CD4-positive, alpha-beta T cell treated with Interleukin-1 beta for 1 hour (primary cell): ENCODE results near the gene KLHL3.
A peak's percentile ranks its signal among the peaks of the same experiment; 100 is the strongest.

ENCODE experiments used
- DNase-seq, 2 donors: peaks; one replicate each; pipeline ENCODE4 v3.0.0-alpha.2; 2020 to 2022

Gene KLHL3

DNA sequence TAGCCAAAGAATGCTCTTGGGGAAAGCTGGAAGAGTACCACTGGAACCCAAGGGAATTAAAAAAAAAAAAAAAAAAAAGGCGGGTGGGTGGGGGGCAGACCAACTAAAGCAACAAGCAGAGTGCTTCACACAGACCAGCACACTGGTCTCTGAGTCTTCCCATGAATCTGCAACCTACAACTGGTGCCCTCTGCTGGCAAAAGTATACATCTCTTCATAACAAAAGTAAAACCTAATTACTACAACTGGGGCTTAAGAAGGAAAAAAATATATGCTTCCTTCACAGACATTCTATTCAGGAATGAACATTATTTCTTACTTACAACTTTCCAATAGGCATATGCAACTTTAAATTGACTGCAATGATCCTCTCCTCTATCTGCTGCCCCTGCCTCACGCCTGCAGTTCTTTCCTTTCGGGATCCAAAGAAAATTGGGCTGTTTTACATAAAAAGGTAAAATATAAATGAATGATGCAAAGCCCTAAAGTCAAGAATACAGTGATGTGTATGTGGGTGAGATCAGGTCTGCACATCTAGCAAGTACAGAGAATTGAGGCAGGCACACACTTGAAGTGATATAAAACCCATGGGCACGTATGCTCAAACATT is 7.2 kb upstream of the KLHL3 start:
- peak; percentile 58 to 78 for DNase-seq

DNA sequence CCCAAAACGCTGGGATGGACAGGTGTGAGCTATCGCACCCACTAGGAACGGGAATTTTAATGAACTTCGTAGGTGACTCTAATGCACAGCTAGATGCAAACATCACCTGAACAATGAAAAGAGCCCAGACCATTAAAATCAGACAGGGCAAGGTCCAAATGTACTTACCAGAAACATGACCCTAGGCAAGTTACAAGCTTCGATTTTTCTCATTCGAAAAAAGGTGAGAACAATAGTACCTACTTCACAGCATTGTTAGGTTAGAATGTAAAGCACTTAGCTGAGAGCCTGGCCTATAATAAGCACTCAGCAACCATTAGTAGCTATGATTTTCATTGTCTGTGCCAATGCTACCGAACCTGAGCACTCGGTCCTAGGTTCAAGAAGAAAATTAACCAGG is 5.8 kb upstream of the KLHL3 start:
- DNase-seq = no peak

DNA sequence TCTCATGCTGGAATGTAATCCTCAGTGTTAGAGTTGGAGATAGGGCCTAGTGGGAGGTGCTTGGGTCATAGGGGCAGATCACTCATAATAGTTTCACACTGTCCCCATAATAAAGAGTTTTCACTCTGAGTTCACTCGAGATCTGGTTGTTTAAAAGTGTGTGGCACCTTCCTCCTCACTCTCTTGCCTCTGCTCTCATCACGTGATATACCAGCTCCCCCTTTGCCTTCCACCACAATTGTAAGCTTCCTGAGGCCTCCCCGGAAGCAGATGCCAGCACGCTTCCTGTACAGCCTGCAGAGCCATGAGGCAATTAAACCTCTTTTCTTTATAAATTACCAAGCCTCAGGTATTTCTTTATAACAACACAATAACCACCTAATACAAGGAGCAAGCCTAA is 3.8 kb upstream of the KLHL3 start:
- DNase-seq = no peak

DNA sequence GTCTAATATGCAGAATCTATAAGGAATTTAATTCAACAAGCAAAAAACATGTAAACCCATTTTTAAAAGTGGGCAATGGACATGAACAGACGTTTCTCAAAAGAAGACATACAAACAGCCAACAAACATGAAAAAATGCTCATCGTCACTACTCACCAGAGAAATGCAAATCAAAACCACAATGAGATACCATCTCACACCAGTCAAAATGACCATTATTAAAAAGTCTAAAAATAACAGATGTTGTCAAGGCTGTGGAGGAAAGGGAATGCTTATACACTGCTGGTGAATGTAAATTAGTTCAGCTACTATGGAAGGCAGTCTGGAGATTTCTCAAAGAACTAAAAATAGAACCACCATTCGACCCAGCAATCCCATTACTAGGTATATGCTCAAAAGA is 3.1 kb upstream of the KLHL3 start:
- DNase-seq = no peak

DNA sequence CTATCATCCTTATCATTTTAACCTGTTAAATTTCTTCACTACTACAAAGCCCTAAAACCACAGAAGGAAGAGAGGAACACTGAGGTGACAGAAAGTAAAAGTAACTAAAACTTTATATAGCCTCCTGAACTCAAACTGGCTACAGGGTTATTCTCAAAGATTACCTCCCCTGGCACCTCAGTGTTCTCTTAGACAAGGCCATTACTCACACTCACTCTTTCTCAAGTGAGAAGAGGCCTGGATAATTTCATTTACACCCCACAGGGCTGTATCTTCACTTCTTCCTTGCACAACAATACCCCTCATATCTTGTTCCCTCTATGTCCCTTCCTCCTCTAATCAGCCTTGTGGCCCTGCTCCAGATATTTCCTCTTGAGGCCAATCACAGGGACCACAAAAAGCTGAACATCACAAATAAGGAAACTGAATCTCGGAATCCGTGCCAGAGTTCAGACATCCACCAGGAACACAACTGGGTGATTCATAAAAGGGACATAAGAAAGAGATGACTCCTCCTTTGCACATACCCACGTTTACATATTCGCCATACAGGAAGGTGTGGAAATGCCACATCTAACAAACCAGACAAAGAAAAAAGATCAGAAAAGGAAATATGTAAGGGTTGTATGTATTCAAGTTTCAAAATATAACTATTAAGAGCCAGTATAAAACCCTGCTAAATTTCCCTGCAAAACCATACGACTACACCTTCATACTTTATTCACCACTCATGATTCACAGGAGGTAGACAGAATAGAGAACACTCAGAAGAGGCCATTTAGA is 1.7 kb upstream of the KLHL3 start:
- peak in 1 of 2 donors; percentile 0 for DNase-seq

DNA sequence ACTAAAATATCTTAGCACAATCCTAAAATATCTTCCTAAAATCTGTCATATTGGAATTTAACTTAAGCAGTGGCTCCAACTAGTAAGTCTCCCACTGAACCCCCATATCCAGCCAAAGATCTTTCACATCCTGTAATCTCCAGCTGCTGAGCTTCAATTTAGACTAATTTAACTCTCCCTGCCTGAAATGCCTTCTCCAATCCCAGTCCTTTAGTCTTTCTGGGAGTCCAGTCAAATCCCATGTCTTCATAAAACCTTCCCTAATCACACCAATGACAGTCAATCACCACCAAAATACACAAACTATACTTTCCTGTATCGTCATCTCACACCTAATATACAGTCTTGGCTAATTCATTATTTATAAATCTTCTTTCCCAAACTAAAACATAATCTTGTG is 607 bp upstream of the KLHL3 start:
- DNase-seq = no peak

DNA sequence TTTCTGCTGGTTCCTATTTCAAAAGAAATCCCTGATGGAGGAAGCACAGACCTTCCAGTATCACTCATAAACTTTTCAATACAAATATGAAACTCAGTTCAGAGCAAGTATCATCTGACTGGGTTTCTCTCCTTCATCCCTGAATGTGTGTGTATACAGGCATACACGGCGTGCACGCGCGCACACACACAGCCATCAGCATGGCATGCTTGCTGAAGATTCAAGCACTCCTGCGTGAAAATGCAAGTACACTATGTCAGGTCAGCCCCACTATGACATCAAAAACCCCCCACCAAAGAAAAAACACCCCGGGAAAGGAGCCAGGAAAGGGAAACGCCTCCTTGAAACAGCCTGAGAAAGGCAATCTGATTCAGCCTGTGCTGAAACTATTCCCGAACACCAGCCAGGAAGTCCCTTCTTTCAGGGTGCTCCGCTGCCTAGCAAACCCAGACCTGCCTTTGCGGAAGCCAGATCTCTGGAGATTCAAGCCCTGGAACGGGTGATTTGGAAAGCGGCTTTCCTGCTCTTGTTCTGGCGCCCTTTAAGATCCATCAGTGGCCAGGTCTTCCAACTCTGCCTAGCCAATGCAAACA is 831 bp downstream of the KLHL3 start:
- peak in 1 of 2 donors; percentile 1 for DNase-seq

DNA sequence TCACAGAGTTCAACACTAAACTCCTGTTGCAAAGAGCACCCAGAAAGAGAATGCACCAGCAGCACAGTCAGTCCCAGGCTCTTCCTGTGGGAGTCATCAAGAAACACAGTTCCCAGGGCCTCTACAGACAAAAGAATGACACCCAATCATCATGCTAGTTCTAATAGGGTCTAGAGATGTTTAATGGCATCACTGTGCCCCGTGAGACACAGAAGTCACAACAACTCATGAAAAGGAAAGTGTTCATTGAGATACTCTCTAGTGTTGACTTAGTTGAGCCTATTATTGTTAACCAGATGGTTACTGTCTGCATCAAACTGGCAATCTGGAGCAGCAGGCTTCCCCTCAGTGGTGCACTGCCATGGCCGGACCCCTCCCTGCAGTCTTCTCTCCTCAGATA is 1.6 kb downstream of the KLHL3 start:
- DNase-seq = no peak

DNA sequence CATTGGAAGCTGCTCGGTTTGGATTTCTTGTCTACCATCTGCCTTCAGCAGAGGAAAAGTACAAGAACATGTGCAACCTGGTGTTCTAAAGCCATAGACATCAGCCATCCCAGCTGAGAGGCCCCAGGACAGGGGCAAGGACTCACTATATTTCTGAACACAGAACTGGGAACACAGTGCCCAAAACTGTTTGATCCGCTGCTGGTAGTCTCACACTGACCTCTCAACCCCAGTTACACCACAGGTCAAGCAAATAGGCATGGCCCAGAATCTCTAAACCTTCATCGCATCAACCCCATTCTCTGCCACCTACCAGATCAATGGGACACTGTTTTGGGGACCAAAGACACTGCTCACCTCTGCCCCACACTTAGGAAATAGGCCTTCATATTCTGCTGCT is 2.0 kb downstream of the KLHL3 start:
- no peak for DNase-seq

DNA sequence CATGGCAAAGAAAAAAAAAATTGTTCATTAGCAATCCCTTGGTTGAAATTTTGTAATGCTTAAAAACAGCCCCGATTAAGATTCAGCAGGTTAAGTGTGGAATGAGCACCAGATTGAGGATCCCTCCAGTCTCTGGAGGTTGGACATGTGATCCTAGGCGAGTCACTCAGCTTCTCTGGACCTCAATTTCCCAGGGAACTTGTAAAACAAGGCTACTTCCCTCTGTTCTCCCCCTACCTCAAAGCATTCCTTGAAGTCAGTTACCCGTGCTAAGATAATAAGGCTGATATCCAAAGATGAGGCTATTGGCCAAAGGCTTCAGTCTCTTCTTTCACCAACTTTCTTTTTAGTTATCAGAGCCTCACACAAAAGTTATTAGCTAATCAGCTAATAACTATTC is 2.9 kb downstream of the KLHL3 start:
- DNase-seq = no peak

DNA sequence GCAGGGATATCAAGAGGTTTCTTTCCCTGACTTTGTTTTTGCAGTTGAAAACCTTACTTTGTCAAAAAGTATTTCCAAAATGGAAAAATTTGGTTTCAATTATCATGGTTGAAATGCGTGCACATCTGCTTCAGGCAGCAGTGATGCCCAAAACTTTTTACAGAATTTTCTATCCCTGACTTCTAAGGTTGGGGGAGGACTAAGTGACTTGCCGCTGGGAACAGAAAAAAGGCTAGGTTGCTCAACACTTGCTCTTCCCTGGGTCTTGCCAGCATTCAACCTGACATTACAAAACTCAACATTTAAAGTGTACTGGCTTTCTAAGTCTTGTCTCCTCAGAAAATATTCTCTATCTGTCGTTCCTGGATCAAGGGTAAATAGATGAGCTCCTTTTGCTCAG is 4.7 kb downstream of the KLHL3 start:
- DNase-seq = no peak

DNA sequence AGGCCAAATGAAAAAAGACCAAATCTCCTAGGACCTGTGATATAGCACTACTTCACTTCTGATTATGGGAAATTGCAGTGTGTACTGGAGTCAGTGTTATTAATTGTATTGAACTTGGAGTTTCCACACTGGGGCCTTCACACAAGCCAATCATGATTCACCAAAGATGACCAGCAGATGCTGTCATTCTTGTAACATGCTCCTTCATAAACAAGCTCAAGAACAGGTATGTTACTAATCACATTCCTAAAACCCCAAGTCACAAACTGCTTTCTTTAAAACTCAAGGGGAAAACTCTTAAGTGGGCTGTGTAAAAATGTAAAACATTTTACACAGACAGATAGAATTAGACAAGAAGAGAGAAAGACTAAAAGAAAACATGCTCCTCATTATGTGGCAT is 5.6 kb downstream of the KLHL3 start:
- DNase-seq = no peak

DNA sequence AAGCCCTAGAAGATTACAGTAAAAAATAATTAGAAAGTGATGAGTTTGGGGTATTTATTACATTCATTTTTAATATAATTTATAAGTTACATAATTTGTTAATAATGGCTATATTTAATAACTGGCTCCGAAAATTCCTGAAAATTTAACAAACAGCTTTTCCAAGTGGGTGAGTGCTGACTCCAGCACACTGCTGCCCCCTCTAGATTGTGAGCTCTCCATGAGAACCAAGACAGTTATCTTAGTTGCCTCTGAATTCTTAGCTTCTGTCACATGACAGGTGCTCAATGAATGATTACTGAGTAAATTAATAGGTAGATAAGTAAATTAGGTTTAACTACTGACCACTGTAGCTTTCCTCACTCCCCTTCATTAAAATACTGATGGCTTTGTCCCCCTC is 7.8 kb downstream of the KLHL3 start:
- DNase-seq = no peak

DNA sequence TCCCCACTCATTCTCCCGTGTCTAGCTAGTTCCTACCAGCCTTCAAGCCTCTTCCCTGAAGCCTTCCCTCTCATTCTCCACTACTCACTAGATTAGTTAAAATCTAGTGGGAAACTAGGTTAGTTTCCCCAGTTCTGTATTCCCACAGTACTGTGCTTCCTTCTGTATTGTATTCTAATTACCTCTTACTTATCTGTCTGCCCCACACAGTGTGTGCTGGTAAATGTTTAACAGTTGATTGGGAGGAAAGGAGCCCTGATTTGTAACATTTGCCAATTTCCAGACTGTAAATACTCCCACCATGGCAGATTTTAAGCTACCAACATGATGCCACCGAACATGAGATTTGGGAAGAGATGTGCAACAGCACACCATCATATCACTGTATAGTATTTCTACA is 8.3 kb downstream of the KLHL3 start:
- no peak for DNase-seq

DNA sequence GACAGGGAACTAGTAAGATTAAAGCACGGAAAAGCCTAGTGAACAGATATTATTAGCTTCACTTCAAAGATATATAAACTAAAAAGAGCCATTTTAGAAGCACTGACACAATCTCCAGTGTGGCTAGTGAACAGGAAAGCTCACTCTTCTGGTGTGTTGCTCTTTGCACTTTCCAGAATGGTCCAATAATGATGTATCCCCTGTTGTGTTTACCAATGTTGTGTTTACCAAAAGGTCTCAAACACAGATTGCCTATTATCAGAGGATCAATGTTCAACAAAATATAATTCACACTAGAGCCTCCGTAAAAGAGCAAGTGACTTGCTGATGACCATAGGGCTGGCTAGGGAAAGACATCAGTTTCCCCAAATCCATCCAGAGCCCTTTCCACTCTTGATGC is 11.6 kb downstream of the KLHL3 start:
- DNase-seq = no peak

DNA sequence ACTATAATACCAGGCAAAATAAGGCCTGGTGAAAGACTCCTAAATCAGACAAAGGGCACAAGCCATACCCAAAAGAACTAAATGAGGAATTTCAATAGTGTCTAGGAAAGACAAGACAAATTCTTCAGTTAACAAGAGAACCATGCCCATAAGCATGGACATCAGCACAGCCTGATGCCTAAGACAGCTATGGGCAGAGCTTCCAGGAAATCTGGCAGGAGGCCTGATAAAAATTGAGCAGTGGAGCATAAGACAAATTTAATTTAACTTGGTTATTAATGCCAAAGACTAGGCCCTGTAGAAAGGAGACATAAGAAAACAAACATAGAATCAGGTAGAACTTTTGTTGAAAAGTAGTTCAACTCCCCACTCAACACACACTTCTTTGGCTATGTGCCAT is 17.3 kb downstream of the KLHL3 start:
- no peak for DNase-seq

DNA sequence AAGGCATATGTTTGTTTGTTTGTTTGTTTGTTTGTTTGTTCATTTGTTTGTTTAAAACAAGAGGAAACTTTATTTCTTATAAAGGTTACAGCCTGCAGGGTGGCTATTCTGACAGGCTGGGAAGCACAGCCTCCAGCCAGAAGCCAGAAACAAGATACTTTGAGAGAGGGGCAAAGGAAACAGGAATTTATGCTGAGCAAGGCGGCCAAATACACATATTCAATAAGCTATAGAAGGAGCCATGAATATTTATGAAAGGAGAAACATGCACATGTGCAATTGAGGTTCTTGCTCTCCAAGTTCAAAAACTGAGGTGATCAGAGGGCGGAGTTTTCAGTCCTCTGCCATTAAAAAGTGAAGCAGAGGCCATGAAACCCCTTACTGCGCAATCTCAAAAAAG is 19.6 kb downstream of the KLHL3 start:
- DNase-seq = no peak

DNA sequence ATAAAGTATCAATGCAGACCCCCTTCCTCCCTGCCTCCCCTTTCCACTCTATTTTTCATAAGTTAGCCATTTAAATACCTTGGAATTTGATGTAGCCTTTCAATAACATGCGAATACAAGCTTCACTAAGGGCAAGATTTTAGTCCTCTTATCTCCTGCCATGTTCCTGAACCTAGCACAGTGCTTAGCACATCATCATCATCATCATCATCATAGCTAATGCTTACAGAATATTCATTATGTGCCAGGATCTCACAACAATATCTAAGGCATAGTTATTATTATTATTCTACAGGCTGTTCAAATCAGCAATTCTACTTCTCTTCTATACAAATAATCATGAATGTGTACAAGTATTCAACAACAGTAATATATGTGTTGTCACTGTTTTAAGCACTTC is 20.4 kb downstream of the KLHL3 start:
- no peak for DNase-seq

DNA sequence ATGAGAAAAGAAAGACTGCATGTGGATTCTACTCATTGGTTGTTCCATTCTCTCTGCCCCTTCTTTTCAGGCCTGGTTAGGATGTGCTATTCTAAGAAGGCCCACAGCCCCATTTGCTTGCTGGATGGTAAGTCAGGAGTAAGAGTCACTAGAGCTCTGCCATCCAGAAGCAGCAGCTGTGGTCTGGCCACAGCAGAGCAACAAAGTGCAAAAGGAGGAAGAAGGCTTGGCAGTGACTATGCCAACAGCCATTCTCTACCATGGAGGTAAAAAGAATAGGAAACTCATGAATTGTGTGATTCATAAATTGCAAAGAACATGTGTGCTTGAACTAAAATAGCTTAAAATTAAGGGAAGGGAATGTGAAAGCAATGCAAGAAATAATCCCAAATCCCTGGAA is 20.9 kb downstream of the KLHL3 start:
- DNase-seq = no peak

DNA sequence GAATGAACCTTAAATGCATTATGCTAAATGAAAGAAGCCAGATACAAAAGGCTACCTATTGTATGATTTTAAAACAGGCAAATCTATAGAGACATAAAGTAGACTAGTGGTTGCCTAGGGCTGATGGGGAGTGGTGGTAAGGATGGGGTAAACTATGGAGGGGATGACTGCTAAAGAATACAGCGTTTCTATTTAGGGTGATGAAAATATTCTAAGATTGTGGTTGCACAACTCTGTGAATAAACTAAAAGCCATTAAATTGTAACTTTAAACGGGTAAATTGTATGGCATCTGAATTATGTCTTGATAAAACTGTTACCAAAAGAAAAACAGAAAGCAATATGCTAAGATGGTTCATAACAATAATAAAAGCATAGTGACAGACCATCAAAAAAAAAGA is 21.4 kb downstream of the KLHL3 start:
- no peak for DNase-seq

DNA sequence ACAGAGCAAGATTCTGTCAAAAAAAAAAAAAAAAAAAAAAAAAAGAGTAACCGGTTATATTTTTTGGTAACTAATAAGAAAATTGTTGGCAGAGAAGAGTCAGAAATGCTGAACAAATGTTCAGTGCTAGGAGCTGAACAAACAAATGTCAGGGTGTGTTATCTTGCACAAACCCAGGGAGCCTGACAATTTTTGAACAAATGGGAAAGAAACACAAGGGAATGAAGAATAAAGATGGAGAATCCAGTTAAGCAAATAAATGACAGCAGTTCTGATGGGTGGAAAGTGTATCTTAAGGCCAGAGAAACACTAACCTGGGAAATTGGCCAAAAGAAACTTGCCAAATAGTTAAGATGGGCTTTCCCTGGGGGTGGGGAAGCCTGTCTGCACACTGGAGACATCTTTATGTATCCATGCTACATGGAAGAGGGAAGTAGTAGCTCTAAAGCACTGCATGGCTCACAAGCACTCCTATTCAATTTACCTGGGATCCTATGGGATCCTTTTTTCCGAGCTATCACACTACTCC is 23.7 kb downstream of the KLHL3 start:
- no peak for DNase-seq

DNA sequence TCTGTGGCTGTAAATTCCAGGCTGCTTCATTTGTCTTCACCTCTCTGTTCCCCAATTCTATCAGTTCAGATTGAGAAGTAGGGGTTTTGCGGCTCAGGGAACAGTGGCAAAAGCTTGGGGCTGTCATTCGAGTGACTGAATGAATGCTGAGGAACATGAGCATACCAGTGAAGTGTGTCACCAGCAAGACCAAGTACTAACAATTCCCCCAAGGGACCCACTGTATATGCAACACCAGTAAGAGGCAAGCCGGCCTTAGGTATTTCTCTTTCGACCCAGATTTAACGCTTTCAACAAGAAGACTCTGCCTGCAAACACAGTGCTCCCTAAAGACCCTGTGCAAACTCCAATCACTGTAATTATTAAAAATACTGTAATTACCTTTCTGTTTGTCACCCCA is 25.8 kb downstream of the KLHL3 start:
- DNase-seq = no peak

DNA sequence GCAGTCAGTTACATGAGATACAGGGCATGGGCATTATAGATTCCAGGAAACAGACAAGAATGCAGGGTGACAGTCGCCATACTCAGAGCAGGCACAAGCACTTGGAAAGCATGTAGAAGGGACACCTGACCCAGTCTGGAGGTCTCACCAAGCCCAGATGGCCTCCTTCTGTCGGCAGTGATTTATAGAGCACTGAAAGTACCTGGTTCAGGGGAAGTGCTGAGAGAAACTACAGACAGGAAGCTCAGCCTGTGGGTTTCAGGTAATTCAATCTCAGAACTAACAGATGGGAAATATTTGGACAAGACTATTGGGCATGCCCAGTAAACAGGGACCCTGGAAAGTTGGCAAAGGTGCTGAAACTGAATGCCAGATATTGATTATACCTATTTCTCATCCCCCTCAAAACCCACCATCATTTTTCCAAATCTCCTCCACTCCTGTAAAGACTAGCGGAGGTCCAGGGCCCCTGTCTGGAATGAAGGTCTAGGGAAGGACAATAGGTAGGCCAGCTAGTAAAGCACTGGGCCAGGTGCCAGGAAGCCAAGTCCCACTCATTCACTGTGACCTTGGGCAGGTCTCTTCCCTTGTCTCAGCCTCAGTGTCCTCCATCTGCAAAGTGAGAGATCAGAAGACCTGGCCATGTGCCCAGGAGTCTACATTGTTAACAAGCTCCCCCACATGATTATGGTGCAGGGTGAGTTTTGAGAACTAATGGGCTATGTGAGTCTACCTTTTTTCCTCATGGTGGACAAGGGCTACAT is 26.9 kb downstream of the KLHL3 start:
- no peak for DNase-seq

DNA sequence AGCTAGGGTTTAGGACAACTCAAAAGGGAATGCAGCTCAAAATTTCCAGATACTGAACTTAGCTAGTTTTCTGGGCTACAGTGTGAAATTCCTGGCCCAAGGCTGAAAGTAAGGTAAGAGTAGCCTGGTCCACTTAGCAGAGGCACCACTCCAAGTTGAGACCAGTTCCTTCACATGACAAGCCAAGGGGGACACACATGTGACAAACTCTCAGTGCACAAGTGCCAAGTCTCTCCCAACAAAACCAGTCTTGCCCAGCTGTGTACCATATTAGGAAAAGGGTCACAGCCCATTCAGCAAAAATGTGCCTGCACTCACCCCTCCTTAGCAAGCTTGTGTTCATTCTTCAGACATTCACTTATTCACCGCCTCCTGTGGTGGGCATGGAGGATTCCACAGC is 27.8 kb downstream of the KLHL3 start:
- DNase-seq = no peak
